CD1c-positive myeloid dendritic cell (primary cell): ENCODE measurements around the gene TUBB6.

Experiments used
- DNase-seq: peaks from one replicate; pipeline ENCODE4 v3.0.0-alpha.2; 2016; ENCODE audit errors: extremely low spot score

TUBB6 gene

DNA sequence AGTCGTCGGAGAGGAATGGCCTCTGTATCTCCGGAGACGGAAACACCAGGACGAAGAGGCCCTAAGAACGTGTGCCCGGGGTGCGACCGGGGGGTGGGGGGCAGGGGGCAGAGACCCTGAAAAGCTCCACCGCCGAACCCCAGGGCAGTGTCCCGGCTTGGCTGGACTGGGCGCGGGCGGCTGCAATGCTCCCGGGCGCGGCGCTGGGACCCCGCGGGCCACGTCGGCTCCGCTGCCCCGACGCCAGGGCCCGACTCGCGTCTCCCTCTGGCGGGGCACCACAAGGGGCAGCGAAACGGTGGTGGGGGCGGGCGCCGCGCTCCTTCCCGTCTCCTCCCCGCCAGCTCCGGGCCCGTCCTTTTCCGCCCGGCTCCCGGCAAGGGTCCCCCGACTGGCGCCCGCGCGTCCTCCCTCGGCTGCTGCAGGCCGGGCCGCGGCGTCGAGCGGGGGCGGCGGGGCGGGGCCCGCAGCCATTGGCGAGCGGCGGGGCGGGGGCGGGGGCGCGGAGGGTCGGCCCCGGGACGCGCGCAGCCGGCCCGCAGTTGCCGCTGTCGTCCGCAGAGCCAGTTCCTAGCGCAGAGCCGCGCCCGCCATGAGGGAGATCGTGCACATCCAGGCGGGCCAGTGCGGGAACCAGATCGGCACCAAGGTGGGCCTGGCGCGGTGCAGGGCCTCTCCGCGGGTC lies at the start of gene TUBB6:
TSS of gene TUBB6 (plus strand) at position 541 of the 685 bp plus-strand sequence. CDS start at position 593, 52 bp downstream.
- DNase-seq = peak; percentile 92

DNA sequence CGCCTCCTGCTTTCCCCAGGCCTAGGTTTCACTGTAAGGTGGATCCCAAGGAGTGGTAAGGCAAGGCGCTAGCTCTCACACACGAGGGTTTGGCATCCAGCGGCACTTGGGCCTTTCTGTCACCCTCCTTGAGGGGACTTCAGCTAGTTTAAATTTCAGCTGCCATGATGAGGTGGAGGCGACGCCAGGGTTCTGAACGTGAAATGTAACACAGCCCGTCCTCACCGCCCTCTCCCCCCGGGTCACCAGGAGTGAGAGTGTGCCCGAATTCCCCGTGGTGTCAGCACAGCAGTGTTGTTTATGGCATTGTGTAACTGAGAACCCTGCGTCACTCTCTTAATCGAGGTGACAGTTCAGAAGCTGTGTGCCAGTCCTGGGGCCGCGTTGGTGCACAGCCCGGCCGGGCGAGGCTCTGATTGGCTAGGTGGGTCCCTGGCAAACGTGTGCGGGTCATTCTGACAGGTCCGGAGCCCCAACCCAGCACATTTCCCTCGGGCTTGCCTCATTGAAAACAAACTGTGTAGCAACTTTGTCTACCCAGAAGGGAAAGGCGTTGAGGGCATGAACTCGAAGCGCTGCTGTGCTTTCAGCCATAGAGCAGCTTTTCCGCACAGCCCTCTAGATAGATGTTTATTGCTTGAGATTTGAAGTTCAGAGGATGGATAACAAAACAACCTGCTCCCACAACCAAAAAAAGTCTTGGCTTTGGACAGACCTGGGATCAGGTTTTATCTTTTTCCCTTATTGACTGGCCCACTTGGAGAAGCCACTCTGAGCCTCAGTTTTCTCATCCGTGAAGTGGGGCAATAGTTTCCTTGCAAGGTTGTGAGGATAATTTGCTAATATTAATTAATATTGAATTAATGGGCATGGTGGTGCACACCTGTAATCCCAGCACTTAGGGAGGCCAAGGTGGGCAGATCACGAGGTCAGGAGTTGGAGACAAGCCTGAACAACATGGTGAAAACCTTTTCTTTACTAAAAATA lies 49.0 kb upstream of the TUBB6 start:
- no peak for DNase-seq

DNA sequence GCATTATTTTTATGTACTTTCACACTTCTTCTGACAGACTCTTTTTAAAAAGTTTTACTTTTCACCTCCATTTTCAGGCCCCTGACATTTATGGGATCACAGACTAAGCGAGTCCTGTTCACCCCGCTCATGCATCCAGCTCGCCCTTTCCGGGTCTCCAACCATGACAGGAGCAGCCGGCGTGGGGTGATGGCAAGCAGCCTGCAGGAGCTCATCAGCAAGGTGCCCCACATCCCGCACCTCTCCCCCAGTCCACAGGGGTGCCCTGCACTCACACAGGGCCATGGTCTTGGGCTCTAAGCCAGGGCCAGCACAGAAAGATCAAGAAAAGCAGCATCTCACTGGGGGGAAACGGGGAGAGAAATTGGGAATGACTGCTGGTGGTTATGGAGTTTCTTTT lies 45.3 kb upstream of the TUBB6 start:
- no peak for DNase-seq

DNA sequence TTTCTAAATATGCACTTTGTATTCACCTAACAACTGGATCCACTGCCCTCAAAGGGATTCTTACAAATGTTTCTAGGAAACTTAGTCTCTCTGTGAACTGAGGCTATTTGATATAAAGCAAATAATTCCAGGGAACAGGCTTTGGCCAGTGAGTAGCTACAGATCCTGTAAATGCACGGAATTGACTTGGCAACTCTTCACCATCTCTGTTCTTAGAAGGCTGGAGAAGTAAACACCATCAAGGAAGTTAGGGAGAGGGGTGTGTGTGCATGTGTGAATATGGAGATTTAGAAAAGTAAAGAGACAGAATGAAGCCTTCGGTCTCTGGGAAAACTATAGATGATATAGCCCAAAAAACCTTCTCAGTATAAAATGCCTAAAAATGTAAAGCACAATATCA lies 43.2 kb upstream of the TUBB6 start:
- no peak for DNase-seq

DNA sequence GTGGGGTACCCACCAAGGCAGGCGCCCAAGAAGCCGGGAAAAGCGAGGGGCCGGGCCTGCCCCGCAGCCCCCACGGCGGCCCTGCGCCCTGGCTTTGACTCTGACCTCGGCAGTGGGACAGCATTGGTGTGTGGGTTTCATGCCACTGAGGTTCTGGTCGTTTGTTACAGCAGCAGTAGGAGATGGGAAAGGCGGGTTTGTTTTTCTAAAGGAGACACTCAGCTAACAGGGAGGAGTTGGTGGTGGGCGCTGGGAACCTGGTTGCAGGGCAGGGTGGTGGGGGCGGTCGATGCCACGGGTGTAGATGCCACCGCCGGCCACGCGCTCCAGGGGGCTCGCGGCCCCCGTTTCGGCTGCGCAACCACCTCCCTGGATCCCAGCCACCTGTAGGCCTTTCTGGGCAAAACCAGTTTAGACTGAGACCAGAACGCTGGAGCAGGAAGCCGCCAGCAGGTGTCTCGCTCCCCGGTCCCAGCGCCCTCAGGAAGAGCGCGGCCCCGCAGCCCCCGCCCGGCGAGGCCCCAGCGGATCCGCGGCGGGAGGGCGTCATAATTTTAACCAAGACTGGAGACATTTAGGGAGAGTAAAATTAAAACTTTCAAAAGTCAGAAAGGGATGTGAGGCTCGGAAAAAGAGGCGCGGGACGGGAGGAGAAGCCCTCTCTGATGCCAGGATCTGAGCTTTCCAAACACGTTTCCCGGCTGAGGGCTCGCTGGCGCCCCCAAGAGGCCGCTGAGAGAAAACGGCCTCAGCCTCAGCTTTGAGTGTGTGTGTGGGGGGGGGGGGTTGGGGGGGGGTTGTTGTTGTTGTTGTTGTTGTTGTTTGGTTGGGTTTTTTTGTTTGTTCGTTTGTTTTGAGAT lies 36.4 kb upstream of the TUBB6 start:
- peak; percentile 76 for DNase-seq

DNA sequence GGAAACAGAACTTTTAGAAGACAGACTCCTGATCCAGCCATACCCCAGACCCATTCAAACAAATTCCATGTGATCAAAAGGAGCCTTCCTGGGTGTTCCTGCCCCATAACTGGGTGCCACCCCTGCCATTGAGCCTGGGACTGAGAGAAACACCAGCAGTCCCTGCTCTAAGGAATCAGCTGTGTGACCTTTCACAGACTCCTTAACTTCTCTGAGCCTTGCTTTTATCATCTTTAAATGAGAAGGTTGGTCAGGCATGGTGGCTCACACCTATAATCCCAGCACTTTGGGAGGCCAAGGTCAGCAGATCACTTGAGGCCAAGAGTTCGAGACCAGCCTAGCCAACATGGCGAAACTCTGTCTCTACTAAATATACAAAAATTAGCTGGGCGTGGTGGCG lies 33.2 kb upstream of the TUBB6 start:
- DNase-seq = no peak

DNA sequence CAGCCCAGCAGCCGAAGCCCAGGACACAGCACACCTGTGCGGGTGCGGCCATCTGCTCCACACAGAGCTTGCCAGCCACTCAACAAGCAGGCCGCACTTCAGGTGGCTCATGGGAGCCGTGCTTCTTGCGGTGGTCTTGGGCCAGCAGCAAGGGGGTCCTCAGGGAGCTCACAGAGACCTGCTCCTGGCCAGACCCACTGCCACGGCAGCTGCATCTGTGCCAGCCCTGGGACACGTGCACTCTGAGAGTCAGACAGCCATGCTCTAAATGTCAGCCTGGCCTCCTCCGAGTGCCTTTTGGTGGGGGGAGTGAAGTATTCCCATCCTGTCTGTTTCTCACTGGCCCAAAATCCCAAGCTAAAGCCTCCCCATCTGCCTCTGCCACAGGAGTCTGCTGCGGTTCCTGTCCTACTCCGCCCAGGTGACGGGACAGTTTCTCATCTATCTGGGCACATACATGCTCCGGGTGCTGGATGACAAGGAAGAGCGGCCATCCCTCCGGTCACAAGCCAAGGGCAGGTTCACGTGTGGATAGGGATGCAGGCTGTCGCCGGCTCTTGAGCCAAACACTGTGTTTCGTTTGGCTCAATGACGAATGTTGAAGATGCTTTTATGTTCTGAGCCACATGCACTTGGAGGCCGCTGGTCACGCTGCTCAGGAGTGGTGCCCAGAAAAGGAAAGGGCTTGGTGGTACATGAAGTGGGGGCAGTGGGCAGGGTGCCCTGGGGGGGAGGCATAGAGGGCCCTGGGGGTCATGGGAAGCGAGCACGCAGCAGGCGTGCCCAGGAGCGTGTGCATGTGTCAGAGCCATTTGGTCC lies 31.1 kb upstream of the TUBB6 start:
- DNase-seq = no peak

DNA sequence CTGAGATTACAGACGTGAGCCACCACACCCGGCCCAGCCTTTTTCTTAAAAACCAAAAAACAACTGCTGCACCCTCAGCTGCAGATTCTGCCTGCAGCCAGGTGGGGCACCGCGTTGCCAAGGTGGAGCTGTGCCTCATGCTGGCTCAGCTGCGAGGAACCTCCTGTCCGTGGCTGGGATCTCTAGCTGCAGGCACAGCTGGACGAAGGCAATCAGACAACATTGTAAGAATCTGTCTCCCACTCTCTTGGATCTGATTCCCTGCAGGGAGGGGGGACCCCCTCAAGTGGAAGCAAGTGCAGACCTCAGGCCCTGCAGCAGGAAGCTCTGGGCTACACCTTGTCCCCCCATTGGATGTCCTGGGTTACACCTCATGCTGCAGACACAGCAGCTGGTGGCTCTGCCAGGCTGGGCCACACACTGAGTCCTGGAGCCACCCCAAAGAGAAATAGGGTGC lies 29.8 kb upstream of the TUBB6 start:
- no peak for DNase-seq

DNA sequence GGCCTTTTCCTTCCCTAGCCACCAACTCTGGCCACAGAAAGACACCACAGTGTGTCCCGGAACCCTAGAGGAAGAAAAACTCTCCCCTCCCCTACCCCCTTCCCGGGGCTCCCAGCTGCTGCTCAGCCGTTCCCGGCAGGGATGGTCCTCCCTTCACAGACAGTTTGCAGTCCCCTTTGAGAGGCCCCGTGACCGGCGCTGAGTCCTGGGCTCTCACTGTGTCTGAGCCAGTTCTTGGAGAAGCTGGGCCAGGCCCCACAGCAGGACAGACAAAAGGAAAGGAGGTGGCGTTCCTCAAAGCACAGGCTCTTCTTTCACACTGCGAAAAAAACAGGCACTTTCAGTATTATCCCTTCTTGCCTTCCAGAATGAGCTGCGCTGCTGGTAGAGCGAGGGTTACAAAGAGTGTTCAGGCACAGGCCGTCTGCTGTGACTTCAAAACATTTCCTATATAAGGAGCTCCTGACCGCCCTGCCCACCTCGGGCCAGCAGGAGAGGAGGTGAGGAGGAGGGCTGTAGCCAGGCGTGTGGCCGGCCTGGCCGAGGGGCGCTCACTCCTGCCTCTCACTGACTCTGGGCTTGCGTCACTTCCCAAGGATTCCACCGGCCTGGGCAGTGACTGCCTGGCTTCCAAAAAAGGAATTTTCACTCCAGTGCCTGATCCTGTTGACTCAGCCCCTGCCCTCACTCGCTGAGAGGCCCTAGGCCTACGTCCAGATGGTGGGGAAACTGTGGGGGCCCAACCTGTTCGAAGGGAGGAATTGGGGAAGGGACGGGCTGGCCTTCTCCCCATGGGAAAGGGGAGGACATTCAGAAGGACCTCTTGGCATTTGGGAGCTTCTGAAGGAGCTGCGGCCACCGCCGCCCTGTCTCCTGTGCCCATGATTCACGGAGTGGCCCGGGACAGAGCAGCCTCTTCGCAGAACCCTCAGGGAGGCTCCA lies 29.0 kb upstream of the TUBB6 start:
- DNase-seq = no peak

DNA sequence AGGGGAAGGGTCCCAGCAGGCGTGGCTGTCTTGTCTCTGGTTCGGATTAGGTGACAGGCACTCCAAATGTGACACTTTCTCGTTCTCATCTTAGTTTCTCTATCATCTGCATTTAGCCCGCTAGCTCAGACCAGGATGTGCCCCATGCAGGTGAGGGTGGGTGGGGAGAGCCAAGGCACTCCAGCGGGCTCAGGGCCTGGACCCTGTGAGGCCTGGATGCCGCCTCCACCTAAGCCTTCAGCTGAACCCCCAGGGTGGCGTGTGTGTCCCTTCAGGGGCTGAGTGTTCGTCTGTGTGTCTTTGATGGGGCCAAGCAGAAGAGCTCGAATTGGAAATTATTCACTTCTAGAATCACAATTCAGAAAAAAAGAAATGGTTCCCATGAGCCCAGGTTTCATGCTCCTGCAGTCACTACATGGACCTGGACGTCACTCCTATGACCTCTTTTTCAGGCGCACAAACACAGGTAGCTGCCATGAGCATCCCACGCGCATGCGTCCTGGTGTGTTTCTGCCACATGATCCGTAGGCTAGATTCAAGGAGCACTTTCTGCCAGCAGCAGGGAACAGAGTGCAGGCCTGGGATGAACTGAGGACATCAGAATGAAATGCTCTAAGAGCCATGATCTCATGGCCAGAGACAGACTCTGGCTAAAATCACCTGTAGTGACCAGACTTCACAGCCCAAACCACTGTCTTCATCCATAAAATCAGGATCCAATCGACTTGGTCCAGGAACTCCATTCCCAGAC lies 28.1 kb upstream of the TUBB6 start:
- no peak for DNase-seq

DNA sequence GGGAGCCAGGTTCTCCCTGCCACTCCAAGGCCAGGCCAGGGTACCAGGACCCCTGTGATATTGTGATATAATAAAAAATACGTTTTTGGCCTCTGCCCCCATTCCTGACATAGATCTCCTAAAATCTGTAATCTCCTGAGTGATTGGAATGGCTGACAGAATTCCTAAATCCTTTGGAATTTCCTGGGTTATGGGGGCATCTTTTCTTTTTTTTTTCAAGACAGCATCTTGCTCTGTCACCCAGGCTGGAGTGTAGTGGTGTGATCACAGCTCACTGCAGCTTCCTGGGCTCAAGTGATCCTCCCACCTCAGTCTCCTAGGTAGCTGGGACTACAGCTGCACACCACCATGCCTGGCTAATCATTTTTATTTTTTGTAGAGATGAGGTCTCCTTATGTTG lies 26.2 kb upstream of the TUBB6 start:
- no peak for DNase-seq

DNA sequence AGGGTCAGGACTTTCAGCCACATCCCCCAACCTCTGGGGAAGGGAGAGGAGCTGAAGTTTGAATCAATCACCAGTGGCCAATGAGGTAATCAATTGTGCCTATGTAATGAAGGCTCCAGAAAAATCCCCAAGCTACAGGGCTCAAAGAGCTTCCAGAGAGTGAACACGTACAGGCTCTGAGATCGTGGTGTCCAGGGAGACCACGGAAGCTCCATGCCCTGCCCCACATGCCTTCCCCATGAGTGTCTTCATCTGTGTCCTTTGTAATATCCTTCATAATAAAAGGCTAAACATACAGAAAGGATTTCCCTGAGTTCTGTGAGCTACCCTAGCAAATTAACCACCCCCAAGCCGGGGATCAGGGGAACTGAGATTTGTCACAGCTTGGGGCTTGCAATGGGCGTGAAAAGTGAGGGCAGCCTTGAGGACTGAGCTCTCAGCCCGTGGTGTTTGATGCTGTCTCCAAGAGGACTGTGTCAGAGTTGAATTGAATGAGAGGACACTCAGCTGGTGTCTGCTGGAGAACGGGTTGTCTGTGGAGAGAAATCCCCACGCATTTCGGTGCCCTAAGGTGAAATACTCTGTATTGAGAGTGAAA lies 25.5 kb upstream of the TUBB6 start:
- DNase-seq = no peak

DNA sequence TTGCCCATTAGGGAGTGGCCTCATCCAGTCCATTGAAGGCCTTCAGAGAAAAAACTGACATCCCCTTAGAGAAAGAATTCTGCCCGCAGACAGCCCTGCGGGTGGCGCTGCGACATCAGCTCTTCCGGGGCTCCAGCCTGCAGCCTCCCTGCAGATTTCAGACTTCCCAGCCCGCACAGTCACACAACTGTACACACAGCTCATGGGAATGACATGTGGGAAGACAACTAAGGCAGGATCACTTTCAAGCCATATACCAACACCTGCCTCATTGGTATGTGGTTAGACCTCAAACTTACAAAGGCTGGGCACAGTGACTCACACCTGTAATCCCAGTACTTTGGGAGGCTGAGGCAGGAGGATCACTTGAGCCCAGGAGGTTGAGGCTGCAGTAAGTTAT lies 24.8 kb upstream of the TUBB6 start:
- no peak for DNase-seq

DNA sequence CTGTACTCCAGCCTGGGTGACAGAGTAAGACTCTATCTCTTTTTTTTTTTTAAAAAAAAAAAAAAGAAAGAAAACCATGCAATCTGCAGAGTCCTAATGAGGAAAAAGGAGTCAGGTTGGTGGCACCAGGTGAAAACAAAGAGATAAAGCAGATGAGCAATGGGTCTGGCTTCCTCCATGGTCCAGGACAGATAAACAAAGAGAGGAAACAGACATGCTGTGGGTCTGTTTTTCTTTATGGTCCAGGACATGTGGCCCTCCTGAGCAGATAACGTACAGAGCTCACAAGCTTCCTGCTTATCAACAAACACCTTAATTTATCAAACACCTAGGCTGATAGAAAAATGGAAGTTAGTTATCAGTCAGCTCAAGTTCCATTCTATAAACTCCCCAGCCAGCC lies 24.4 kb upstream of the TUBB6 start:
- DNase-seq = no peak

DNA sequence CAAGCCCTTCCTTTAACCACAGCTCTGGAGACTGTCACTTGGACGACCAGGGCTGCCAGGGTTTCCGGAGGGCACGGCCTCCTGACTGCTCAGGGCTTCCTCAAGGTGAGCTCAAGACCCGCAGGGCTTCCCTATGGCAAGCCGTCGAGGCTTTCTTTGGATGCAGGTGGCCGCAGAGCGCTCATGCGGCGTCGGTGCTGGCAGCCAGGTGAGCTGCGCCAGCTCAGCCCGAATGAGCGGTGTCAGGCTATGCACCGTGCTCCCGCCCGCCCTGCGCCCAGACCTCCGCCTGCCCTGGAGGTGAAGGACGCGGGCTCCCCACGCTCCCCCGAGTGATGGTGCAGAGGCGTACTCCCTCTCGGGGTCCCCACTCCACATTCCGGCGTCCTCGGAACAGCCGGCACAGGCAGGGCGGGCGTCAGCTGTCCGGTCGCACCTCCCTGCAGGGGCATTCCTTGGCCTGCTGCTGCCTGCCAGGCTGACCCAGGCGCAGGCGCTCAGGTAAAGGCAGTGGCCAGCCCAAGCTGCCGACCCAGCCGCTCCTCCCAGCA lies 20.8 kb upstream of the TUBB6 start:
- no peak for DNase-seq

DNA sequence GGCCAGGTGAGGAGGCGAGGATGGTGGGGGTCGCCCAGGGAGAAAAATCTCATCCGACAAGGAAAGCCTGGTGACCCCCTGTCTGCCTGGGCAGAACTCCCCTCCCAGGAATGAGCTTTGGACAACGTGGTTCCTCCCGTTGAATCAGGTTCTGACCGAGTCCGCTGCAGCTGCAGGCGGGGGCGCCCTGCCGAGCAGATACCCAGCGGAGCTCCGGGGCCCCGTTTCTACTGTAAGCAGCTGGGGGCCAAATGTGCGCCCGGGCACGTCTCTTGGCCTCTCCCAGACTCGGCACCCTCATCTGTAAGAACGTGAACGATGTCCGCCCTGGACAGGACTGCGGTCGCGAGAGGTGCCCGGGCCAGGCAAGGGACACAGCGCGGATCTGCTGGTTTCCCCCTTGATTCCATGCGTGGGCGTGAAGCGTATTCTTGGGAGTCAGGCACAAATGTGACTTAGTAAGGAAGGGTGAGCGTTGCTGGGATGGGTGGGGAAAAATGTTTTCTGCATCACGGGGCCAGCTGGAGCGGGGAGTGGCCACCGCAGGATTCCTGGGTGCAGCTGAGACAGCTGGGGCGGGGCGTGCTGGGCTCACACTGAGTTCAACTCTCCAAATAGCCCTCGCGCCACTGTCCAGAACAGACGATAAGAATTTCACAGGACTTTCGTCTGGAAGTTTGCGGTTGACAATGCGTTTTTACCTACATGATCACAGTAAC lies 20.2 kb upstream of the TUBB6 start:
- DNase-seq = peak; percentile 53

DNA sequence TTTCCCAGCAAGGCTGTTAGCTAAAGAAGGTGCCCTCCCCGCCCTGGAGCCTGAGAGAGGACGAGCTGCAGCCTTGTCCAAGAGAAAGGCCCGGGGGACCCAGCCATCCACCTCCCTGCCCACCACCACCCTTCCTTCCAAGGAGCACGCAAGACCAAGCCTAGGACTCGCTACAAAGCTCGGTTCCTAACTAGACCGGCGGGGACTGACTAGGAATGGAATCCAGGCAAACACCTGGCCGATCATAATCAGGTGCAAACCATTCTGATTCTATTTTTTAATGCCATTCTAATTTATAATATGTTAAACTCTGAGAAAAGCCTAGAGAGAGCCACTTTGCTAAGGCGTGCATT lies 19.7 kb upstream of the TUBB6 start:
- DNase-seq = no peak

DNA sequence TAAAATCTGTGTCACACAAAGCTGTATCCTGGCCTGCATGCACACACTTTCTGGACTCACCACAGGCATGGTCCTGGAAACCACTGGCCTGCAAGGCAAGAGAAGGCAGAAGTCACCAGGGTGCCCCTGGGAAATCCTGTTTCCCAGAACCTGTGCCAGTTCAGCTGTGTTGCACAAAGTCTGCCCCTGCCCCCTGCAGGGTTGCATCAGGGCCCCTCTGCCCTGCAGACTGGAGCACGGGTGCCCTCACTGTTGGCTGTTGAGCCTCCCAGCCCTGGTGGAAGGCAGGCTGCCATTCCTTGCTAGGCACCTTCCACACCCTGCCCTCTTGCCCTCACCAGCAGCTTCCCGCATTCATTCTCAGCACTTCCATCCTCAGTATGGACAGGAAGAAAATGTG lies 18.0 kb upstream of the TUBB6 start:
- no peak for DNase-seq
